Myocyte (in vitro differentiated cells): ENCODE data around the gene PLEKHM3. TPM values are rescaled to one million over a fixed set of nuclear protein-coding genes. Genes with fewer than 3 reads are reported as not detected.

Experiments used
- DNase-seq: peaks from one replicate; pipeline ENCODE4 v3.0.0-alpha.2; 2012; ENCODE audit warnings: low read depth
- total RNA-seq: library from RNA; depleted of rRNA; stranded (reverse); fragments of >200 nt; gene quantifications from 2 replicates; pipeline ENCODE4 v1.2.3, GENCODE V29; 2014

Gene PLEKHM3
- total RNA-seq, 1 donor from 2014 or later, result 6.7 TPM

DNA sequence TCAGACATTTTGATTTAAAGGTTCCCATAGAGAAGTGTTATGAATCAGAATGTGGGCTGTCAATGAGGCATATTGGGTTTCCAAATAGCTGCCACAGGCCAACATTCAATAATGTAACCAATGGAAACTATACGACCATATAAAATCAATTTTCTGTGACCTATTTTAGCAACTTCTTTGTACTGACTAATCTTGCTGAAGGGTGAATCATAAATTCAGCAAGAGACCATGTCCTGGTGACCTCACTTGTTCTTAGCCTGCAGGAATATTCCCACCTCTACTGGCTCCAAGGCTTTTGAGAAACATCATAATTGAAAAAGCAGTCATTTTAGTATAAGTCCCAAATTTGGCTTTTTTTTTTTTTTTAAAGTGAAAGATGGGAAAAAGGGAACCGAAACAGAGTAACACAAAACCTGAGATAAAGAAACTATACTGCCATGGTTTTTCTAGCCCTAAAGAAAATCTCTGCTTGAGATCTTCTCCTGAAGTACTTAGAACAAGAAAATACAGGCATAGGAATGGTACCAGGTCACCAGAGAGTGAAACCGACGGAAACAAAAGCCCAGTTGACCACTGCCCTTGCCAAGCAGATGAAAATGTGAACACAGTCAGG, 32.1 kb downstream of the PLEKHM3 start:
- DNase-seq, result no peak

GRCh38 chr2:207991944-207992343, 33.4 kb downstream of the PLEKHM3 start:
- no peak for DNase-seq

GRCh38 chr2:207990784-207991183, 34.5 kb downstream of the PLEKHM3 start:
- no peak for DNase-seq

DNA sequence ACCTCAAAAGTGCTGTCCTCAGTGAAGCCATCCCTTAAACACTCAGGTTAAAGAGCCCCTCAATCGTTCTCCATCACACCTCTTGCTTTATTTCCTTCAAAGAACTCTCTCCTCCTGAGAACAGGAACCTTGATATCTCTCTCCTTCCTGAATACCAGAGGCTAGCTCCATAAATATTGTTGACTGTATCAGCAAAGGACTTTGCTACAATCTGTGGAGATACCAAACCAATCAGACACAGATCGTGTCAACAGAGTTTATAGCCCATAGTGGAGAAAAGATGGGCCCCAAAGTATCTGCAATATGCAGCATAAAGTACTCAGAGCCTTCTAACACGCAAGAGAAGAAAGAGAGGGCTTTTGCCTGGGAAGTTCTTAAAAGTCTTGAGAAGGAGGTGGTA, 36.4 kb downstream of the PLEKHM3 start:
- DNase-seq, result no peak

DNA sequence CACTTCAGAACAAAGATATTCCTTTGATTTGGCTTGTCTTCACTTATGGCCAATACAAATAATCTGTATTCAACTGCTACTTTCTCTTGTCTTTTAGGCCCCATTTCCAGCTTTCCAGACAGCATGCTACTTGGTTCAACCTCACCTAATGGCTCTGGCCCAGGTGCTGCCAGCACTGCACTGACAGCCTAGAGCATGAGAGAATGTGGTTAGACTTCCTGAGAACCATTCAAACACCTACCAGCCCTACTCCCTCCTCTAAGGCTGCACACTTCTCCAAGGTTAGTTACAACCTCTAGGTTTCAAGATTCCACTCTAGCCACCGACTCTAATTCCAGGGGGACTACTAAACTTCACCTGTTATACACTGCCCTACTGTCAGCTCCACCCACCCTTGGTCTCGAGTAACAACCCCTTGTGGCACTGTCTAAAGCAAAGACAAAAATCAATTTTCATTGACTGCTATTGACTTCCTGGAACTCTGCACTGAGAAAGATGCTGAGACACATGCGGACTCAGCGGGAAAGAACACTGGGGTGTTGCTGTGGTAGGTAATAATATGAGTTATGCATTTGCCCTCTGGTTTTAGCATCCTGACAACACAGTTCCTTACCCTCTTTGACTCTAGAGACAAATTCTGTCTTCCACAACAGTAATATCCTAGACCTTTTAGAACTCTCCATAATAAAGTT, 38.2 kb downstream of the PLEKHM3 start:
- no peak for DNase-seq

DNA sequence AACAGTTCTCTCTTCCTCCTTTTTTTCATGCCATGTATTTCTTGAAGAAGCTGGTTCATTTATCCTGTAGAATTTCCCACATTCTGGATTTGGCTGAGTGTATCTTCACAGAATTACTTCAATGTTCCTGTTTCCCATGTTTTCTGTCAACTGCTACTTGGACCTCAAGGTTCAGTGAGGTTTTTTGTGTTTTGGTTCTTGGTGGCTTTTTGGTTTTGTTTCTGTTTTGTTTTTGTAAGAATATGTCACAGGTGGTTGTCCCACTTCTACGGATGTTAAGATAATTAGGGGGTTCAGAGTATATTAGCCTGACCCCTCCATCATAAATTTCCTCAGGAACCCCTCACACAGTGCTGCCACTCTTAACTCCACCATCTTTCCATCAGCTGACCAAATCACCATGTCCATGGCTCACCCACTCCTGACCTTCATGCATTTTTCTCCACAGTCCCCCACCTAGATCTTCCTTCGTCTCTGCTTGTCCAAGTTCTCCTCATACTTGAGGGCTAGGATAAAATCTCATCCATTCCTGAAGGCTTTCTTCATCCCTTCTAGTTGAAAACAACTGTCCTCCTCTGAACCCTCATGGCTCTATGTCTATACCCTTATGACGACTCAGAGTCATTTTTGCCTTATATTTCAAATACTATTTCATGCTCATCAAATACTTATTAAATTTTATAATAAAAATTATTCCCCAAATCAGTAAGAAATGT, 40.4 kb downstream of the PLEKHM3 start:
- DNase-seq, result no peak

DNA sequence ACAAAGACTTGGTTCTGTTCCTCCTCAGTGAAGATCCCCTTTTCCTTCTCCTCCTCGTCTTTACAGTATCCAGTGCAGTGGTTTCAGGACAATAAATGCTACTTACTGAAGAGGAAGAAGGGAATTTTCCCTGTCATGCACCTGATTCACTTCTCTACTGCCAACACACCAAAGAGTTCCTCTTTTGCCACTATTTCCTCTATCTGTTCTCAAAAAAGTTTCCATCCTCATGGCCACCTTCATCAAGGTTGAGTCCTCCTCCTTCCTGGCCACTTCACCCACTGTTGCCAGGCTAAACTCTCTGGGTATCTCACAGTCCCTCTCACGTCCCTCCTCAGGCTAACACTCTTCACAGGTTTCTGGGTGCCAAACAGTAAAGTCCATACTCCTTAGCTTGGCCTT, 41.7 kb downstream of the PLEKHM3 start:
- DNase-seq, result no peak

GRCh38 chr2:207978177-207978948, 47.0 kb downstream of the PLEKHM3 start:
- DNase-seq, result no peak

DNA sequence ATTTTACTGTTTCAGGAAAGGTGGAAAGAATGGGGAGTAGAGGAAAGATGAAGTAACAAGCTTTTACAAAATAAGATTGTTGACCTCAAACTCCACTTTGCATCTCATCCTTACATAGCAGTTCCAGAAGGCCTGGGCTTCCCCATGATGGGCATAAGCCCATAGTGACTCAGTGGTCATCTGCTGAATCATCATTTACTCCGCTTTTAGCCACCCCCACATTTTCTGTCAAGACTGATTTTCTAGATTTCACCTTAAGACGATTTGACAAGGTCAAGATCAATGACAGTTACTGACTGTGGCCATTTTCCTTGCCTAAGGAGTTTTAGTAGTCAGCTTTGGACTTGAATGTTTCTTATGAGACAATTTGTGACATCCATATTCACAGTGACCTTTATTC, 49.4 kb downstream of the PLEKHM3 start:
- no peak for DNase-seq

GRCh38 chr2:207974216-207974605, 51.1 kb downstream of the PLEKHM3 start:
- no peak for DNase-seq

DNA sequence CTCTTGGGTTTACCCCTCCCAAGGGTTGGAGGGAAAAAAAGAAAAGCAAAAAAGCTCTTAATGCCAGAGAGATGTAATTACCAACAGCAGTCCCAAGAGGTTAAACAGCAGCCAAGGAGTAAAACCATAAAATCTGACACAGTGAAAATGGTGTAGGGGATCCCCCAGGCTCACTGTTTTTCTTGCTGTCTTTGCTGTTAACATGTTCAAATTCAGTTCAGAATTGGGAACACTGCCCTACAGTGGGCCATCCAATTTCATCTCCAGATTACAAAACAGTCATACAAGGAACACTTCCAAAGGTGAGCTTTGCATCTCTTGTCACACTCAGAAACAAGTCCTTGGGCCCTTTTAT, 54.5 kb downstream of the PLEKHM3 start:
- no peak for DNase-seq

DNA sequence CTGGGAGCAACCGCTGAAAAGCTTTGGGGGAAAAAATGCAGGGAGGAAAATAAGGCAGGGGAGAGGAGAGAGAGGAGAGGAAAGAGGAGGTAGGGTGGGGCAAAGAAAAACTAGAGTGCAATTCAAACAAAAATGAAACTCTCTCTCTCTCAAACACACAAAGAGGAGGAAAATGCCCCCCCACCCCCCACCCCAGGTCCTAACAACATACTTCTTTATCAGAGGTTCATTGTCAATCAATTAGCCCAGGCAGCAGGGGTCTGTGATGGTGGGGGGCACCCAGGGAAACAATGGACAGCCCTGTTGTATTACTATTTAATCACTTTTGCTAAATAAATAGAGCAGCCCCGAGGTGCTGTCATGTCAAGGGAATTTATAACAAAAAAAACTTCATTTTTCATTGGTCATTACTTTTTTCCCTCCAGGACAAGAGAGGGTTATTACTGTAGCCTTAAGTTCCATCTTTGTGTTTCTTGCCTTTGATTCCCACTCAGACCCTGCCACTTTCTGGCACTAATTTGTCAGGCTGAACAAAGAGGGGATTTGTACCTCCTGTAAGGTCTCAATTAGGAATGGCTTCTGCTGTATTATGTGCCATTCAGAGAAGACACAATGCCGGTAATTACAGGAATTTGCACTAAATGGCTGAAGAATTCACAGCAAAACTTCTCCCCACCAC, 55.0 kb downstream of the PLEKHM3 start:
- DNase-seq, result no peak

DNA sequence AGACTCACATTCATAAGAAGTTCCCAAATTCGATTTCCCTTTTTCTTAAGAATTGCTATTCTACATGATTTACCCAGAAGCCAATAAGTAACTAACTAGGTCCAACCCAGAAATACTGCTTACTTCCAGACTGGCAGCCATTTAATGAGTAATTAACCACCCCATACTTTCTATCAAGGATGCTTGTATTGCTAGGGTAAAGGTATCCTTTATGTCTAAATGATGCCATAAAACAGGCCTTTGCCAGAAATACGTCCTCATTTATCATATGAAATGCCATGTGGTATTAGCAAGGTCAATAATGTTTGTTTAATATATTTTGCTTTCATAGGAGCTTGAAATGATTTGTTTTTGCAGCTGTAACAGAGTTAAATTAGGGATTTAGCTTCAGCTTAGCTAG, 56.1 kb downstream of the PLEKHM3 start:
- DNase-seq, result no peak

- no peak for DNase-seq
Observed at GRCh38 chr2:207967121-207967520, 58.2 kb downstream of the PLEKHM3 start.

- no peak for DNase-seq
Observed at GRCh38 chr2:207960911-207961310, 64.4 kb downstream of the PLEKHM3 start.

DNA sequence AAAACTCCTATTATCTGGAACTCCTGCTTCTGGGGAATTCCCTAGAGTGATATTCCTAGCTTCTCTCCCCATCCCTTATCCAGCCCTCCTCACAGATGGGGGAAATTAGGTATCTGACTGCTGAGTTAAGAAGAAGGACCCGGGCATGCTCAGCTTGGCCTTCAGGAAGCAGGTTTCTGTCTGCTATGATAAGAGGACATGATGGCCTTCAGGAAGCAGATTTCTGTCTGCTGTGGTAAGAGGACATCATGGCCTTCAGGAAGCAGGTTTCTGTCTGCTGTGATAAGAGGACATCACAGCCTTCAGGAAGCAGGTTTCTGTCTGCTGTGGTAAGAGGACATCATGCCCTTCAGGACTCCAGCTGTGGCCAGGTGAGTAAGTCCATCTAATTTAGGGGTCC, 65.2 kb downstream of the PLEKHM3 start:
- no peak for DNase-seq

DNA sequence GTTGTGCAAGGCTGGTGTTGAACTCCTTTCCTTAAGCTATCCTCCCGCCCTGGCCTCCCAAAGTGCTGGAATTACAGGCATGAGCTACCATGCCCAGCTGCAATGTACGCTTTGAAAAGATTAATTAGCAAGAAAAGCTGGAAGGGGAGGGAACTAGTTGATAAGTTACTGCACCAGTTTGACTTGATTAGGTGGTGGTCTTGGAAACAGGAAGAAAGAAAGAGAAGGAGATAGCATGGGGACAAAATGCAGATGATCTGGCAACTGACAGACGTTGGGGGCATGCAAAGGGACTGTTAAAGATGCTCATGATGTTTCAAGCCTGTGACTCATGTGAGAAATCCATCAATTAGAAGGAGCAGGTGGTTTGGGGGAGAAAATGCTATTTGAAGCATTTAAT, 68.6 kb downstream of the PLEKHM3 start:
- DNase-seq, result no peak

- DNase-seq, result no peak
Observed at GRCh38 chr2:207955456-207955855, 69.9 kb downstream of the PLEKHM3 start.

DNA sequence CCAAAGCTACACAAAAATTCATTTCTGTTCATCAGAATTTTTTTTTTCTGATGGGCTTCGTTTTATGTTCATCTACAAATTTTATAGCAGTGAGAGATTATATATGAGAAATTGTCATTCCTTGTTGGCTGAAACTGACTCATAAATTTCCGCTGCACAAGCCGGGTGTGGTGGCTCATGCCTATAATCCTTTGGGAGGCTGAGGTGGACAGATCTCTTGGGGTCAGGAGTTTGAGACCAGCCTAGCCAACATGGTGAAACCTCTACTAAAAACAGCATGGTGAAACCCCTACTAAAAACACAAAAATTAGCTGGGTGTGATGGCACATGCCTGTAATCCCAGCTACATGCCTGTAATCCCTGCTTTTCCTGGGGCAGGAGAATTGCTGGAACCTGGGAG, 72.0 kb downstream of the PLEKHM3 start:
- DNase-seq, result no peak

- DNase-seq, result no peak
Observed at GRCh38 chr2:207952564-207953345, 72.6 kb downstream of the PLEKHM3 start.
